H1 (cell line): Measurements from ENCODE around the gene STAT2. TPM values are rescaled to one million over a fixed set of nuclear protein-coding genes. Genes with fewer than 3 reads are reported as not detected.

Source experiments
- E2F6 ChIP-seq: IDR thresholded peaks from 2 replicates; pipeline ENCODE4 v1.6.1; 2012; ENCODE audit warnings: inconsistent platforms
- NANOG ChIP-seq: IDR thresholded peaks from 2 replicates; pipeline ENCODE4 v1.6.1; 2011; ENCODE audit warnings: low read length, low read depth, mild to moderate bottlenecking, inconsistent platforms; ENCODE audit not compliant: insufficient read depth, poor library complexity, severe bottlenecking
- polyA plus RNA-seq, 7 experiments: library from polyadenylated mRNA; depleted of rRNA in 3 of 7; stranded (reverse) in 5 of 7; unstranded in 2 of 7; fragments of >200 nt in 5 of 7; fragments of 200-250 nt in 2 of 7; gene quantifications; 1 replicate in 5 of 7; 2 replicates in 1 of 7; 4 replicates in 1 of 7; pipeline versions ENCODE4 v1.2.1 to v1.2.3, GENCODE V29; 2011 to 2013; ENCODE audit warnings: missing spikeins in 2 of 7, mixed read lengths in 2 of 7
- total RNA-seq: library from RNA; stranded (reverse); fragmentation: NEBNext Ultra II Directional; extraction: Animal tissue kit (Norgen Biotek cat#: 25700); gene quantifications from 2 replicates; pipeline ENCODE4 v1.2.1, GENCODE V29; 2021

STAT2 gene
- total and polyA plus RNA-seq, 2 of the 8 experiments (the other 6 are each of a cell fraction or from before 2014, with no cell fraction given), result 37.1 to 44.7 TPM

DNA sequence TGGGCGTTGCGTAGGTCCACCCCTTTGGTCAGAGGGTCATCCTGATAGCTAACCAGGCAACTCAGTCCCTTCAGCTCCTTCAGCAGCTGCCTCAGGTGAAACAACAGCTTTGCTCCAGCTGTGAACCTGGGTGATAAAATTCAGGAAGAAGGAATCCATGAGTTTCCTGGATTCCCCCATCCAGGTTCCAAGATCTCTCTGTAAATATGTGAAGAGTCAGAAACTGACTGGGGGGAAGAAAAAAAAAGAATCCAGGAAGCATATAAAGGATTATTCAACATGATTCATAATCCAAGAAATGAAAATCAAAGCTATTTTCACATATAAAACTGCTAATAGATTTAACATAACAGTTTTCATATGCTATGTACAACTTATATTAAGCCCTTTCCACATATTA lies 8.6 kb downstream of the STAT2 start (continued):
- TF ChIP-seq E2F6 (no peak), NANOG (no peak)
